ENCODE measurements around the gene SLC30A7. TPM values are rescaled to one million over a fixed set of nuclear protein-coding genes. Genes with fewer than 3 reads are reported as not detected.

Gene SLC30A7
- total and polyA plus RNA-seq, 2 of the 13 experiments (the other 11 are each of a cell fraction or from before 2014, with no cell fraction given): 8.3 to 40.8 TPM

- TF ChIP-seq CEBPZ (IDR thresholded peaks at IDR 0.05; ENCODE audit: low read length): no peak
- TF ChIP-seq NFIC (IDR thresholded peaks at IDR 0.05; ENCODE audit: low read length): no peak
- TF ChIP-seq ZBTB1 (CRISPR knock-in tag; IDR thresholded peaks at IDR 0.05; ENCODE audit: borderline replicate concordance): no peak
- no peak for TF ChIP-seq ZNF354B (CRISPR knock-in tag; IDR thresholded peaks at IDR 0.05)
- no peak for TF ChIP-seq IRF9 (CRISPR knock-in tag; IDR thresholded peaks at IDR 0.05; ENCODE audit: borderline replicate concordance)
Observed at GRCh38 chr1:101008229-101008834, 112.4 kb downstream of the SLC30A7 start (continued).

- intact Hi-C loops (cut with micrococcal nuclease; ENCODE audit: unreplicated experiment): no loop called here
- POLR2A ChIA-PET: no interaction called here
- BruUV-seq (replicated peaks): no TSS peak
- no peaks in the 10 kb centered on the region for H4K20me1 ChIP-seq (ENCODE audit: insufficient read depth, low read length)
- H3K36me3 ChIP-seq (replicated peaks in 1 of 2; ENCODE audit: control insufficient read depth in 1 of 2, insufficient read depth in 2 of 2, low read length in 2 of 2): peaks cover 0 to 17% of the 10 kb centered on the region in 2 experiments; a peak in 4 of 5 replicates
- ATAC-seq: no peak
- H3K79me2 ChIP-seq (ENCODE audit: insufficient read depth, low read length): no peaks in the 10 kb centered on the region
- CTCF ChIA-PET (ENCODE audit: low intra/inter-chr PET ratio, low total read pairs): no interaction called here
- H3K4me2 ChIP-seq (ENCODE audit: low read depth, low read length): no peak overlapping the region
- H3K9me3 ChIP-seq (ENCODE audit: low read length): no peaks in the 10 kb centered on the region
- DNase-seq (ENCODE audit: low spot score): no peak
- in situ Hi-C loops (cut with HindIII; ENCODE audit: extremely low pct_ligation_motif_present, low pct_unique_long_range_greater_than_20kb): no loop called here
- 100% methylated on average over 1 of the region's 1 CpG for WGBS (ENCODE audit: low lambda C conversion rate)
- no peak overlapping the region for H3K27ac ChIP-seq (ENCODE audit: extremely low read length, insufficient read depth, low read length)
- no peak overlapping the region for H3K9ac ChIP-seq (ENCODE audit: insufficient read depth, low read depth, low read length)
- H3K4me1 ChIP-seq (ENCODE audit: insufficient read depth, low read length): no peaks in the 10 kb centered on the region
- FAIRE-seq: no peak
- no peaks in the 10 kb centered on the region for H3K27me3 ChIP-seq (ENCODE audit: control insufficient read depth in 1 of 2, insufficient read depth in 2 of 2, low read length in 2 of 2)
- H3K4me3 ChIP-seq (replicated peaks in 1 of 3; ENCODE audit: insufficient read depth in 1 of 3, low read depth in 2 of 3, low read length in 3 of 3): no peak overlapping the region
- TF ChIP-seq GABPB1 (CRISPR knock-in tag; IDR thresholded peaks at IDR 0.05): no peak
- no peak for TF ChIP-seq DRAP1 (CRISPR knock-in tag; IDR thresholded peaks at IDR 0.05)
- no peak for TF ChIP-seq ZNF331 (CRISPR knock-in tag; IDR thresholded peaks at IDR 0.05)
- no peak for TF ChIP-seq TGIF2 (CRISPR knock-in tag; IDR thresholded peaks at IDR 0.05)
- TF ChIP-seq PRMT3 (CRISPR knock-in tag; IDR thresholded peaks at IDR 0.05; ENCODE audit: borderline replicate concordance, low read depth): no peak
- no peak for TF ChIP-seq ZMAT3 (CRISPR knock-in tag; conservative IDR thresholded peaks at IDR 0.05)
- TF ChIP-seq FOXA1 (IDR thresholded peaks at IDR 0.05): no peak
- TF ChIP-seq FOXA1 (CRISPR knock-in tag; IDR thresholded peaks at IDR 0.05): no peak
- TF ChIP-seq KAT7 (CRISPR knock-in tag; IDR thresholded peaks at IDR 0.05; ENCODE audit: borderline replicate concordance): no peak
- no peak for TF ChIP-seq DNMT3B (CRISPR knock-in tag; conservative IDR thresholded peaks at IDR 0.05)
- TF ChIP-seq ZSCAN29 (CRISPR knock-in tag; conservative IDR thresholded peaks at IDR 0.05): no peak
- no peak for TF ChIP-seq RARA (CRISPR knock-in tag; IDR thresholded peaks at IDR 0.05)
- no peak for TF ChIP-seq IKZF1 (IDR thresholded peaks at IDR 0.05)
- TF ChIP-seq ZNF329 (CRISPR knock-in tag; IDR thresholded peaks at IDR 0.05; ENCODE audit: low read depth): no peak
- TF ChIP-seq ZNF224 (CRISPR knock-in tag; IDR thresholded peaks at IDR 0.05): no peak
- no peak for TF ChIP-seq ZBTB7A (CRISPR knock-in tag; IDR thresholded peaks at IDR 0.05)
- no peak for TF ChIP-seq ZNF101 (CRISPR knock-in tag; IDR thresholded peaks at IDR 0.05; ENCODE audit: borderline replicate concordance, low read depth)
- H2AFZ ChIP-seq (ENCODE audit: low read length): no peak overlapping the region
Observed at GRCh38 chr1:101013776-101014175, 117.9 kb downstream of the SLC30A7 start.
